ENCODE measurements around the gene MYOCD. TPM values are rescaled to one million over a fixed set of nuclear protein-coding genes. Genes with fewer than 3 reads are reported as not detected.
"Not testable (repeated sequence)": the region's sequence is repeated elsewhere in the genome, so short reads cannot be mapped to it uniquely, and the experiment has no call there.

The MYOCD gene
- total RNA-seq, 2 experiments from 2014 or later: not detected

- POLR2A ChIA-PET: no interaction called here
- no peak for DNase-seq
- Mint-ChIP-seq H3K27ac (no peak overlapping the region), H3K9me3 (peaks cover 19% of the 10 kb centered on the region), H3K27me3 (no peaks in the 10 kb centered on the region), H3K36me3 (ENCODE audit: low read depth) (no peaks in the 10 kb centered on the region), H3K4me3 (no peak overlapping the region), H3K4me1 (no peaks in the 10 kb centered on the region)
- CTCF ChIA-PET: interaction anchor here (0.7 kb wide), 1 partner anchor 528 kb away, joined by 5 read pairs; no protein-coding TSS in a partner anchor
These were observed 30.8 kb upstream of the MYOCD start for GRCh38 chr17:12634789-12635414.

DNA sequence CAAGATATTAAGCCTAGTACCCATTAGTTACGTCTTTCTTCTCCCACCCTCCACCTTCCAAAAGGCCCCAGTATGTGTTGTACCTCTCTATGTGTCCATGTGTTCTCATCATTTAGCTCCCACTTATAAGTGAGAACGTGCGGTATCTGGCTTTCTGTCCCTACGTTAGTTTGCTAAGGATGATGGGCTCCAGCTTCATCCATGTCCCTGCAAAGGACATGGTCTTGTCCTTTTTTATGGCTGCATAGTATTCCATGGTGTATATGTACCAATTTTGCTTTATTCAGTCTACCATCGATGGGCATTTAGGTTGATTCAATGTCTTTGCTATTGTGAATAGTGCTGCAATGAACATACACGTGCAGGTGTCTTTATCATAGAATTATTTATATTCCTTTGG is 29.7 kb upstream of the MYOCD start:
- H3K4me3 Mint-ChIP-seq; POLR2A ChIA-PET; CTCF ChIA-PET; H3K27me3 Mint-ChIP-seq; H3K27ac Mint-ChIP-seq; H3K4me1 Mint-ChIP-seq; DNase-seq; H3K36me3 Mint-ChIP-seq (ENCODE audit: low read depth): not testable (repeated sequence)
- peaks cover 19% of the 10 kb centered on the region for H3K9me3 Mint-ChIP-seq

GRCh38 chr17:12637015-12637414 is 28.7 kb upstream of the MYOCD start:
- Mint-ChIP-seq H3K36me3 (ENCODE audit: low read depth) (no peaks in the 10 kb centered on the region), H3K27me3 (no peaks in the 10 kb centered on the region), H3K9me3 (peaks cover 15% of the 10 kb centered on the region), H3K4me1 (no peaks in the 10 kb centered on the region), H3K27ac (no peak overlapping the region), H3K4me3 (no peak overlapping the region)
- CTCF ChIA-PET: no interaction called here
- no peak for DNase-seq
- POLR2A ChIA-PET: no interaction called here

DNA sequence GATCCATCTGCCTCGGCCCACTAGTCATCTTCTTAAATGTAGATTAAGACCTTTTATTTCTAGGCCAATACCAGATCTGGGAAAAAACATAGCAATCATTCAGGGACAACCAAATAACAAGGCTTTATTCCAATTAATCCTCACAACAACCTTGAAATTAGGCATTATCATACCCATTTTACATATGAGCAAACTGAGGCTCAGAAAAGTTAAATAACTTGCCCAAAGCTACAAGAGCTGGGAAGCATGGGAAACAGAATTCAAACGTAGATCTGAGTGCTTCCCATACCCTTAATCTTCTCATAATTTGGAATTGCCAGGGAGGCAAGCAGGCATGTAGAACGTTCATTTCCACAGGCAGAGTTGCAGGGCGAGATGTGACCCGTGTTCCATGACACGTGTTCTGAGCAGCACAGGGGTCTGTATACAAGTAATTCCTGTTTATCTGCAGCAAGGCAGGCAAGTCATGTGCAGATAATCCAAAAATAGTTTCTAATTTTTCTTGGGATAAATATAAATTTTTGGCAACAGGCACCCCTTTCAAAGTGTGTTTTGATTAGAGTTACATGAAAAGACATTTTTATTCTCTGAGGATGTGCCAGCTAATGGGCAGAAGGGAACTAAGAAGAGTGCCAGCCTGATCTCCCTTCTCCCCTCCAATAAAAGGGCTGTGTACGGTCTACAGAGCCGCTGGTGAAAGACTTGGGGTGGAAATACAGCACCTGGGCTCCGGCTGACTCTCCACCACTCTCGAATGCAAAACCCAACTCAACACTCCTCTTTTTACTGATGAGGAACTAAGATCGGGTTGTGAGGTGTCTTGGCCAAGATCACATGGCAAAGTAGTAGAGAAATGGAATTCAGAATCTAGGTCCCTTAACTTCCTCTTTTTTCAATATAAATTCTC is 27.7 kb upstream of the MYOCD start:
- CTCF ChIA-PET: no interaction called here
- H3K27ac Mint-ChIP-seq: no peak overlapping the region
- no peak overlapping the region for H3K4me3 Mint-ChIP-seq
- no peaks in the 10 kb centered on the region for H3K4me1 Mint-ChIP-seq
- no peaks in the 10 kb centered on the region for H3K36me3 Mint-ChIP-seq (ENCODE audit: low read depth)
- no peaks in the 10 kb centered on the region for H3K27me3 Mint-ChIP-seq
- POLR2A ChIA-PET: no interaction called here
- peaks cover 11% of the 10 kb centered on the region for H3K9me3 Mint-ChIP-seq
- DNase-seq: no peak

DNA sequence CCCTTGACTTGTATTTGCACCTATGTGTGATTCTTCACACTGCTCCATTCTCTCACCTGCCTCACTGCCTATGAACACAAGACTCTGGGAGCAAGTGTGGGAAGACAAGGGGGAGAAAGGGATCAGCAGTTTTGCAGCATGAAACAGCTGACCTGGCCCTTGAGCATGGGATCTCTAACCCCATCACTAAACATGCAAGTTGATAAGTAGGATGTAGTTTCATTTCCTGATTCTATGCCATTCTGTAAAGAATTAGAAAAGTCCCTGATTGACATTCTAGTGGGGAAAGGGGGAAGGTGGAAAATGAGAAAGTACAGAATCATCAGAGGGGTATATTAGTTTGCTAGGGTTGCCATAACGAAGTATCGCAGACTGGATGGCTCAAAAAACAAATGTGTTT is 25.3 kb upstream of the MYOCD start:
- Mint-ChIP-seq H3K27ac (no peak overlapping the region), H3K4me3 (no peak overlapping the region), H3K27me3 (no peaks in the 10 kb centered on the region), H3K4me1 (no peaks in the 10 kb centered on the region), H3K36me3 (ENCODE audit: low read depth) (no peaks in the 10 kb centered on the region), H3K9me3 (peaks cover 9% of the 10 kb centered on the region)
- DNase-seq: no peak
- POLR2A ChIA-PET: no interaction called here
- CTCF ChIA-PET: no interaction called here

DNA sequence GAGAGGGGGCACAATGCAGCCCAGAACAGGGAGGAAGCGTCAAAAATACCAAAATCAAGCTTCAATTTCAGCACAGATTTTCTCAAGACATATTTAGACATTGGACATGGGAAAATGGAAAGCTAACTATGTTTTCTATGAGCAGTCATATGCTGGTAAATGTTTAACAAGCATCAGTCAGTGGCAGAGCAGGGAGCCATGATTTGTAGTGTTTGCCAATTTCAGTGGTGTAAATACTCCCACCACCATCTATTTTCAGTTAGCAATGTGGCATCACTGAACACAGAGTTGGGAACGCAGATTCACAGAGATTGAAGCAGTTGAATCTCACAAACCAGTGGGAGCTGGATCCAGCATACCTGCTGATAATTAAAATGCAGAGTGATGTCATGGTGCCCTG is 24.6 kb upstream of the MYOCD start:
- no peak for DNase-seq
- H3K36me3 Mint-ChIP-seq (ENCODE audit: low read depth): no peaks in the 10 kb centered on the region
- no peak overlapping the region for H3K27ac Mint-ChIP-seq
- H3K4me1 Mint-ChIP-seq: no peaks in the 10 kb centered on the region
- ChIA-PET CTCF (no interaction called here), POLR2A (no interaction called here)
- H3K4me3 Mint-ChIP-seq: no peak overlapping the region
- peaks cover 9% of the 10 kb centered on the region for H3K9me3 Mint-ChIP-seq
- H3K27me3 Mint-ChIP-seq: no peaks in the 10 kb centered on the region

GRCh38 chr17:12642034-12642433 is 23.7 kb upstream of the MYOCD start:
- H3K4me1 Mint-ChIP-seq: no peaks in the 10 kb centered on the region
- H3K27me3 Mint-ChIP-seq: no peaks in the 10 kb centered on the region
- H3K4me3 Mint-ChIP-seq: no peak overlapping the region
- H3K9me3 Mint-ChIP-seq: peaks cover 9% of the 10 kb centered on the region
- POLR2A ChIA-PET: no interaction called here
- H3K27ac Mint-ChIP-seq: no peak overlapping the region
- DNase-seq: no peak
- H3K36me3 Mint-ChIP-seq (ENCODE audit: low read depth): no peaks in the 10 kb centered on the region
- CTCF ChIA-PET: no interaction called here

DNA sequence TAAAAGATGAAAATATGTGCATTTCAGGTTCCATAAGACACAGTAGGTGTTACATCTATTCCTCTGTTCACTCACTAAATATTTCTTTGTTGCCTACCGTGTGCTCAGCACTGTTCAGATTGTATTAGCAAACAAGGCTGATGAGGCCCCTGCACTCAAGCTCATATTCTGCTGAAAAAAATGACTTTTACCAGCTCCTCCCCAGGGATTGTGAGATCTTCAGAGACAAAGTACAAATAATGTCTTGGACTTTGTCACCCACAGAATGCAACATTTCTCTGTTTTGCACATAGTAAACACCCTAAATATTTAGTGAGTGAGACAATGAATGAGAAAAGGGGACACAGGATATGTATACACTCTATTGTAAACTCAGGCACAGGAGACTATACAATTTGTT is 21.9 kb upstream of the MYOCD start:
- Mint-ChIP-seq H3K4me1 (no peaks in the 10 kb centered on the region), H3K27ac (no peak overlapping the region), H3K36me3 (ENCODE audit: low read depth) (no peaks in the 10 kb centered on the region), H3K4me3 (no peak overlapping the region), H3K9me3 (no peaks in the 10 kb centered on the region), H3K27me3 (no peaks in the 10 kb centered on the region)
- ChIA-PET CTCF (no interaction called here), POLR2A (no interaction called here)
- no peak for DNase-seq

DNA sequence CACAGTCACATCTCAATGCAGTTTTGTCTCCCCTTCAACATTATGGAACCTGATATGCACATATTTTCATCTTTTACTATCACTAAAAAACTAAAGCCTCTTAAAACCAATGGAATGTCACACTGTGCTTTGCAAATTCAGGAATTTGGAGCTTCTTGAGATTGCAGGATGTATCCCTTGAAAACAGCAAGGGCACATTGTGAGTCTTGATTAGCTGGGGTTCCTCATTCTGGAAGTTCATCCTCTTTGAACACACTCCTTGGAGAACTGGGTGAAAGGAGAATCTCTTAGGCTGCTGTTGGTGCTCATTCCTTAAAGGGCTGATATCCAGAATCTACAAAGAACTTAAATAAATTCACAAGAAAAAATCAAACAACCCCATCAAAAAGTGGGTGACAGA is 21.1 kb upstream of the MYOCD start:
- H3K4me3 Mint-ChIP-seq: no peak overlapping the region
- no peaks in the 10 kb centered on the region for H3K4me1 Mint-ChIP-seq
- ChIA-PET CTCF (no interaction called here), POLR2A (no interaction called here)
- H3K27ac Mint-ChIP-seq: no peak overlapping the region
- no peak for DNase-seq
- H3K36me3 Mint-ChIP-seq (ENCODE audit: low read depth): no peaks in the 10 kb centered on the region
- no peaks in the 10 kb centered on the region for H3K27me3 Mint-ChIP-seq
- no peaks in the 10 kb centered on the region for H3K9me3 Mint-ChIP-seq

- ChIA-PET CTCF (no interaction called here), POLR2A (no interaction called here)
- no peaks in the 10 kb centered on the region for H3K4me1 Mint-ChIP-seq
- no peaks in the 10 kb centered on the region for H3K27me3 Mint-ChIP-seq
- no peaks in the 10 kb centered on the region for H3K9me3 Mint-ChIP-seq
- no peak overlapping the region for H3K27ac Mint-ChIP-seq
- no peak overlapping the region for H3K4me3 Mint-ChIP-seq
- DNase-seq: no peak
- no peaks in the 10 kb centered on the region for H3K36me3 Mint-ChIP-seq (ENCODE audit: low read depth)
These were observed 18.8 kb upstream of the MYOCD start for GRCh38 chr17:12646761-12647422.

DNA sequence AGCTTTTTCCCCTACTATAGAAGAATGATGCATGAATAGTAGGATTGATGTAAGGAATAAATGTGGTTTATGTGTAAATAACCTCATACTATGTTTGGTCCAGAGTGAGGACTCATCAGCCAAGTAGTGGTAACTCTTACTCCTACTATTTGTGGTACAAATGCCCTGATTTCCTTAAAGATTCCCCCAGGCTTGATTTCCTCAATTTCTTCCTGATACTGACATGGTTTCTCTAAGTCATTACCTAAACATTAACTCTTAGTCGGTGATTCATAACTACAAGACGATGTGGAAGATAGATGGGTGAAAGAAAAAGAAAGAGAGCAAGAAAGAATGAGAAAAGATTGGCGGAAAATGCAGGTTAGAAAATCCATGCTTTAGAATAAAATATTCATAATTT is 17.2 kb upstream of the MYOCD start:
- no peak for DNase-seq
- Mint-ChIP-seq H3K9me3 (peaks cover 2% of the 10 kb centered on the region), H3K27ac (no peak overlapping the region), H3K27me3 (no peaks in the 10 kb centered on the region), H3K36me3 (ENCODE audit: low read depth) (no peaks in the 10 kb centered on the region), H3K4me1 (no peaks in the 10 kb centered on the region), H3K4me3 (no peak overlapping the region)
- ChIA-PET CTCF (no interaction called here), POLR2A (no interaction called here)

GRCh38 chr17:12655936-12656335 is 9.8 kb upstream of the MYOCD start:
- POLR2A ChIA-PET: no interaction called here
- no peaks in the 10 kb centered on the region for H3K27me3 Mint-ChIP-seq
- CTCF ChIA-PET: interaction anchor here (0.6 kb wide), 1 partner anchor 874 kb away, joined by 3 read pairs; no protein-coding TSS in a partner anchor
- no peaks in the 10 kb centered on the region for H3K36me3 Mint-ChIP-seq (ENCODE audit: low read depth)
- no peak overlapping the region for H3K4me3 Mint-ChIP-seq
- no peak for DNase-seq
- no peak overlapping the region for H3K27ac Mint-ChIP-seq
- H3K9me3 Mint-ChIP-seq: peaks cover 7% of the 10 kb centered on the region
- no peaks in the 10 kb centered on the region for H3K4me1 Mint-ChIP-seq

DNA sequence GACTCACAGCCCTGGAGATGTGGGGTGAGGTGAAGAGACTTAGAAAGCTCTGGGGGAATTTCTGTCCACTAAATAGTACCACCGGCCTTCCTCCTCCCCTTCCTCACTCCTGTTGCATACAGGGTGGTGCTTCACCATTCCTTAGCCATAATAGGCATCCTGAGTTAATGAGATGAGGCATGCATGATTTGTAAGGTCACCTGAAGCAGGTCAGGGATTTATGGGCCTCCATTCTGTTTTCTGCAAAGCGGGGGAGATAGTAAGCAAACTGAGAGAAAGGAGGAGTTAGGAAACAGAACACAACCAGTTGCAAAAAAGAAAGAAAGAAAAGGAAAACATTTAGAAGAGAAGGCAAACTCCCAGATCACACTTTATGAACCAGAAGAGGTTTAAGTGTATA is 9.3 kb upstream of the MYOCD start:
- no peak for DNase-seq
- ChIA-PET CTCF (no interaction called here), POLR2A (no interaction called here)
- Mint-ChIP-seq H3K4me3 (no peak overlapping the region), H3K27me3 (no peaks in the 10 kb centered on the region), H3K4me1 (no peaks in the 10 kb centered on the region), H3K9me3 (peaks cover 7% of the 10 kb centered on the region), H3K36me3 (ENCODE audit: low read depth) (no peaks in the 10 kb centered on the region), H3K27ac (no peak overlapping the region)

All from activated CD4-positive, alpha-beta T cell treated with anti-CD3 and anti-CD28 coated beads, Interleukin-2, amount 10 ng/mL, durations not matched to agents 7 days and 5 days (primary cell).